Caco-2 (cell line): ENCODE data around the gene HOMER3. TPM values are rescaled to one million over a fixed set of nuclear protein-coding genes. Genes with fewer than 3 reads are reported as not detected.

Experiments
- BruUV-seq: library from RNA; stranded (reverse); fragments of 400-500 nt; replicated peaks from 2 replicates; lab custom pipeline; 2021; lab: Mats Ljungman, UMichigan
- CTCF ChIA-PET: fragments of 300-600 bp; sonication (Branson Sonifier 250); formaldehyde crosslinking; loops from one replicate; lab custom pipeline; 2022; ENCODE audit warnings: antibody characterized with exemption; lab: Charles Lee
- POLR2A ChIA-PET: fragments of 300-600 bp; sonication (Branson Sonifier 250); formaldehyde crosslinking; loops from one replicate; lab custom pipeline; 2022; ENCODE audit warnings: antibody characterized with exemption; lab: Charles Lee
- DNase-seq, 2 experiments: peaks; one replicate each; pipeline versions ENCODE4 v3.0.0 to v3.0.0-alpha.2; 2020 to 2022
- H3K27me3 ChIP-seq: replicated peaks from 2 replicates; pipeline ENCODE4 v1.6.0; 2011; ENCODE audit warnings: low read length; ENCODE audit not compliant: control insufficient read depth, insufficient read depth
- H3K36me3 ChIP-seq: 2 replicates; pipeline ENCODE4 v1.5.1; 2011; ENCODE audit warnings: low read length; ENCODE audit not compliant: control insufficient read depth, insufficient read depth
- H3K4me1 ChIP-seq: fragments of 250-450 bp; sonication (Bioruptor Pico); 2 replicates; pipeline ENCODE4 v1.5.1; 2020; ENCODE audit warnings: mild to moderate bottlenecking
- H3K4me3 ChIP-seq: 2 replicates; pipeline ENCODE4 v1.5.1; 2011; ENCODE audit warnings: low read depth, mild to moderate bottlenecking, control low read depth, low read length
- H3K9me3 ChIP-seq: fragments of 250-450 bp; sonication (Bioruptor Pico); 2 replicates; pipeline ENCODE4 v1.5.1; 2020; ENCODE audit warnings: mild to moderate bottlenecking, moderate library complexity
- H3K27ac Mint-ChIP-seq: one replicate; pipeline ENCODE4 v1.8.0; 2022; ENCODE audit warnings: mixed read lengths; ENCODE audit not compliant: unreplicated experiment
- H3K27me3 Mint-ChIP-seq: one replicate; pipeline ENCODE4 v1.8.0; 2022; ENCODE audit warnings: mixed read lengths; ENCODE audit not compliant: insufficient read depth, unreplicated experiment
- H3K36me3 Mint-ChIP-seq: one replicate; pipeline ENCODE4 v1.8.0; 2022; ENCODE audit warnings: mild to moderate bottlenecking, mixed read lengths; ENCODE audit not compliant: insufficient read depth, unreplicated experiment
- H3K4me1 Mint-ChIP-seq: one replicate; pipeline ENCODE4 v1.8.0; 2022; ENCODE audit warnings: low read depth, mixed read lengths; ENCODE audit not compliant: unreplicated experiment
- H3K4me3 Mint-ChIP-seq: one replicate; pipeline ENCODE4 v1.8.0; 2022; ENCODE audit warnings: mild to moderate bottlenecking, moderate library complexity, mixed read lengths; ENCODE audit not compliant: unreplicated experiment
- H3K9me3 Mint-ChIP-seq: one replicate; pipeline ENCODE4 v1.8.0; 2022; ENCODE audit warnings: mixed read lengths; ENCODE audit not compliant: unreplicated experiment
- intact Hi-C: fragments of 100-400 bp; cut with micrococcal nuclease; formaldehyde crosslinking; loops from one replicate; pipeline ENCODE4 v1.10.0; 2022; ENCODE audit not compliant: unreplicated experiment
- total RNA-seq: library from RNA; stranded (reverse); gene quantifications from 2 replicates; pipeline ENCODE4 v1.2.3, GENCODE V29; 2022
- TF ChIP-seq, protein P1 (sequence below), 2 experiments: fragments of 200-600 bp in 1 of 2; IDR thresholded peaks; 1 replicate in 1 of 2; 2 replicates in 1 of 2; pipeline versions ENCODE4 v1.5.1 to v1.8.0; 2011 to 2022; ENCODE audit warnings: antibody characterized with exemption in 1 of 2, control low read depth in 1 of 2, inconsistent platforms in 1 of 2, low read depth in 1 of 2, low read length in 1 of 2, mild to moderate bottlenecking in 1 of 2, moderate library complexity in 1 of 2; ENCODE audit not compliant: insufficient read depth in 1 of 2, severe bottlenecking in 1 of 2, unreplicated experiment in 1 of 2

HOMER3 gene
- total RNA-seq, 1 experiment from 2014 or later = 19.0 TPM

- BruUV-seq = no TSS peak
- no peak overlapping the region for H3K27ac Mint-ChIP-seq
- no peaks in the 10 kb centered on the region for H3K9me3 Mint-ChIP-seq
- Histone ChIP-seq H3K27me3 (no peaks in the 10 kb centered on the region), H3K4me1 (no peaks in the 10 kb centered on the region), H3K4me3 (no peak overlapping the region), H3K9me3 (no peaks in the 10 kb centered on the region), H3K36me3 (no peaks in the 10 kb centered on the region)
- no peaks in the 10 kb centered on the region for H3K4me1 Mint-ChIP-seq
- H3K27me3 Mint-ChIP-seq = no peaks in the 10 kb centered on the region
- no peak overlapping the region for H3K4me3 Mint-ChIP-seq
- no peak for DNase-seq
- TF ChIP-seq, protein P1, sequence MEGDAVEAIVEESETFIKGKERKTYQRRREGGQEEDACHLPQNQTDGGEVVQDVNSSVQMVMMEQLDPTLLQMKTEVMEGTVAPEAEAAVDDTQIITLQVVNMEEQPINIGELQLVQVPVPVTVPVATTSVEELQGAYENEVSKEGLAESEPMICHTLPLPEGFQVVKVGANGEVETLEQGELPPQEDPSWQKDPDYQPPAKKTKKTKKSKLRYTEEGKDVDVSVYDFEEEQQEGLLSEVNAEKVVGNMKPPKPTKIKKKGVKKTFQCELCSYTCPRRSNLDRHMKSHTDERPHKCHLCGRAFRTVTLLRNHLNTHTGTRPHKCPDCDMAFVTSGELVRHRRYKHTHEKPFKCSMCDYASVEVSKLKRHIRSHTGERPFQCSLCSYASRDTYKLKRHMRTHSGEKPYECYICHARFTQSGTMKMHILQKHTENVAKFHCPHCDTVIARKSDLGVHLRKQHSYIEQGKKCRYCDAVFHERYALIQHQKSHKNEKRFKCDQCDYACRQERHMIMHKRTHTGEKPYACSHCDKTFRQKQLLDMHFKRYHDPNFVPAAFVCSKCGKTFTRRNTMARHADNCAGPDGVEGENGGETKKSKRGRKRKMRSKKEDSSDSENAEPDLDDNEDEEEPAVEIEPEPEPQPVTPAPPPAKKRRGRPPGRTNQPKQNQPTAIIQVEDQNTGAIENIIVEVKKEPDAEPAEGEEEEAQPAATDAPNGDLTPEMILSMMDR (IDR thresholded peaks at IDR 0.05; ENCODE audit: insufficient read depth in 1 of 2, low read depth in 1 of 2, low read length in 1 of 2, severe bottlenecking in 1 of 2, unreplicated experiment in 1 of 2) = no peak
- no peaks in the 10 kb centered on the region for H3K36me3 Mint-ChIP-seq
- intact Hi-C loops = no loop called here
- CTCF ChIA-PET = interaction anchor here (0.5 kb wide), 1 partner anchor 133 kb away, joined by 3 read pairs; no protein-coding TSS in a partner anchor
- POLR2A ChIA-PET = interaction anchor here (0.6 kb wide), 1 partner anchor 26 kb away, joined by 10 read pairs; no protein-coding TSS in a partner anchor
Measured at GRCh38 chr19:18982669-18983068, 41.7 kb upstream of the HOMER3 start.

GRCh38 chr19:18980432-18981020 is 39.5 kb upstream of the HOMER3 start:
- no peak overlapping the region for H3K4me3 ChIP-seq
- Mint-ChIP-seq H3K4me3 (no peak overlapping the region), H3K27ac (no peak overlapping the region), H3K27me3 (no peaks in the 10 kb centered on the region), H3K9me3 (no peaks in the 10 kb centered on the region), H3K36me3 (no peaks in the 10 kb centered on the region), H3K4me1 (no peaks in the 10 kb centered on the region)
- no peaks in the 10 kb centered on the region for H3K27me3 ChIP-seq
- H3K9me3 ChIP-seq = no peaks in the 10 kb centered on the region
- H3K36me3 ChIP-seq = no peaks in the 10 kb centered on the region
- CTCF ChIA-PET = no interaction called here
- TF ChIP-seq, protein P1 (IDR thresholded peaks at IDR 0.05; ENCODE audit: insufficient read depth in 1 of 2, low read depth in 1 of 2, low read length in 1 of 2, severe bottlenecking in 1 of 2, unreplicated experiment in 1 of 2) = no peak
- H3K4me1 ChIP-seq = no peaks in the 10 kb centered on the region
- intact Hi-C loops = no loop called here
- POLR2A ChIA-PET = interaction anchor here (0.6 kb wide), 1 partner anchor 78 kb away, joined by 5 read pairs; no protein-coding TSS in a partner anchor
- DNase-seq = no peak
- BruUV-seq = no TSS peak

DNA sequence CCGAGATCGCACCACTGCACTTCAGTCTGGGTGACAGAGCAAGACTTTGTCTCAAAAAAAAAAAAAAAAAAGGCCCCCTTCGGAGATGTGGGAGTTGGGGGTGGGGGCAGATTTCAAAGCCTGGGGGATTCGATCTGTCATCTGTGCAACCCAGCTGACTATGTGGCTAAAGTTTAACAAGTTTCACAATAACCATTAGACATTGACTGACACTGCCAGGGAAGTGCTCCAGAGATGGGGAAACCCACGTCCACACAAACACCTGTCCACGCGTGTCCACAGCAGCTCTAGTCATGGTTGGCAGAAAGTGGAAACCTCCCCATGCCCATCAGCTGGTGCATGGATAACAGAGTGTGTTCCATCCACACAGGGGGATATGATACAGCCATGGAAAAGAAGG is 37.6 kb upstream of the HOMER3 start:
- ChIA-PET POLR2A (no interaction called here), CTCF (no interaction called here)
- Histone ChIP-seq H3K4me1 (no peaks in the 10 kb centered on the region), H3K9me3 (no peaks in the 10 kb centered on the region), H3K4me3 (no peak overlapping the region), H3K27me3 (no peaks in the 10 kb centered on the region), H3K36me3 (no peaks in the 10 kb centered on the region)
- no TSS peak for BruUV-seq
- Mint-ChIP-seq H3K27me3 (no peaks in the 10 kb centered on the region), H3K4me3 (no peak overlapping the region), H3K27ac (no peak overlapping the region), H3K9me3 (no peaks in the 10 kb centered on the region), H3K4me1 (no peaks in the 10 kb centered on the region), H3K36me3 (no peaks in the 10 kb centered on the region)
- DNase-seq = no peak
- intact Hi-C loops = no loop called here
- TF ChIP-seq, protein P1 (IDR thresholded peaks at IDR 0.05; ENCODE audit: insufficient read depth in 1 of 2, low read depth in 1 of 2, low read length in 1 of 2, severe bottlenecking in 1 of 2, unreplicated experiment in 1 of 2) = no peak
